SIG-M5 treated with dmso at 0.1 percent for 504 hours (cell line): Measurements from ENCODE around the gene MYO7A.

ENCODE experiments used
- DNase-seq: peaks from one replicate; lab custom pipeline; 2025; ENCODE audit not compliant: unreplicated experiment; lab: John Stamatoyannopoulos, UW

Gene MYO7A

GRCh38 chr11:77111277-77111676, 16.8 kb upstream of the MYO7A start:
- no peak for DNase-seq

DNA sequence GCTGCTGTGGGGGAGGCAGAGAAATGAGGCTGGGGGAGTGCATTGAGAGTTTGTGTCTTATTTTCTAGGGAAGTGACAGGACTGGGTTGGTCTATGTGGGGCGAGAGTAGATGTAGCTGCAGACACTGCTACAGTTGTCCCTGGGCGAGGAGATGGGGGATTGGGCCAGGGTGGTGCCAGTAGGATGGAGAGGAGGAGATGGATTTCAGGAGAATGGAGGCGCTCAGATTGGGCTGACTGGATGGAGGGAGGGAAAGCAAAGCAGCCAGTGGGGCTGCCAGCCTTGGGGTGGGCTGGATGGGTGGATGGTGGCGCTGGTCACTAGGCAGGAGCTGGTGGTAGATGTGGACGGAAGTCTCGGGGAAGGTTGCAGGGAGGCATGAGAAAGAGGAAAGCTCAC, 16.1 kb upstream of the MYO7A start:
- no peak for DNase-seq

GRCh38 chr11:77112641-77113381, 15.2 kb upstream of the MYO7A start:
- no peak for DNase-seq

DNA sequence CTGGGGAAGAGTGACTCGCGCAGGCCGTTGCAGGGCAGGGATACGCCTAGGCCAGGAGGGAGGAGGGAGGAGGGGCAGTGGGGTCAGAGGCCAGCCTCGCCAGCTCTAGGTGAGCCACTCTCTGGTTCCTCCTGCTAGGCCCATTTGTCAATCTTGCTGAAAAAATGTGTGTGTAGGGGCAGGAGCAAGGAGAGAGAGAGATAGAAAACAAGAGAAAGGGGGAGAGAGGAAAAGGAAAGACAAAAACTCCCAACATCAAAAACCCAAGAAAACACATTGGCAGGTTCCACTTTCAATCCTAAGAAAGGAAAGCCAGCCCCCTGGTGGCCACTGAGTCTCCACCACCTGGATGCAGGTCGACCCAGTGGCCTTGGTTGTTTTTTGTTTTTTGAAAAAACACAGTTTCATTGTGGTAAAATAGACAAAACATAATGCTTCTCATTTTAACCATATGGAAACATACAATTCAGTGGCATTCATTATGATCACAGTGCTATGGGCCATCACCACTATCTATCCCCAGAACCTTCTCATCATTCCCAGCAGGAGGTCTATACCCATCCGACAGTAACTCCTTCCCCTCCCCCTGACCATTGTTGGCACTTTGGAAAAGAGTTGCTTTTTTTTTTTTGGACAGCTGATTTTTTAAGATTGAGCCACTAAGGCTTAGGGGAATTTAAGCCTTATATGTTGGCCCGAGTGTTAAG, 14.5 kb upstream of the MYO7A start:
- peak; percentile 4 for DNase-seq

DNA sequence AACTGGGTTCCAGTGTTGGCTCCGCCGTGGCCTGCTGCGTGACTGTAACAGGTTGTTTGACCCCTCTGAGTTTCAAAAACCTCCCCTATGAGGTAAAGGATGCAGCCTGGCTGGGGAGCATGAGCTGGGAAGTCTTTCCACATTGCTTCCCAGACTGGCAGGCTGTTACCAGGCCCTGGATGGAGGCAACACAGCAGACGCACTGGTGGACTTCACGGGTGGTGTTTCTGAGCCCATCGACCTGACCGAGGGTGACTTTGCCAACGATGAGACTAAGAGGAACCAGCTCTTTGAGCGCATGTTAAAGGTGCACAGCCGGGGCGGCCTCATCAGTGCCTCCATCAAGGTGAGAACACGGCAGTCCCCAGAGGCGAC, 14.0 kb upstream of the MYO7A start:
- DNase-seq: no peak

DNA sequence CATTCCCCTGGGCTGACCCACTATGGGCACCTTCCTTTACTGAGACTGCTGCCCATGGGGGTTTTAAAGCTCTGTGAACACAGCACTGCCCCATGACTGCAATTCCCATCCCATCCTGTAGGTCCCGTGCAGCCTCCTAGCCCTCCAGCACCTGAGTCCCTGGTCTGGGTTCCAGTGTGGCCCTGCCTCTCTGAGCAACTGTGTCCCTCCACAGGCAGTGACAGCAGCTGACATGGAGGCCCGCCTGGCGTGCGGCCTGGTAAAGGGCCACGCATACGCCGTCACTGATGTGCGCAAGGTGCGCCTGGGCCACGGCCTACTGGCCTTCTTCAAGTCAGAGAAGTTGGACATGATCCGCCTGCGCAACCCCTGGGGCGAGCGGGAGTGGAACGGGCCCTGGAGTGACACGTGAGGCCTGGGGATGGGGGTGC, 12.8 kb upstream of the MYO7A start:
- peak; percentile 13 for DNase-seq

DNA sequence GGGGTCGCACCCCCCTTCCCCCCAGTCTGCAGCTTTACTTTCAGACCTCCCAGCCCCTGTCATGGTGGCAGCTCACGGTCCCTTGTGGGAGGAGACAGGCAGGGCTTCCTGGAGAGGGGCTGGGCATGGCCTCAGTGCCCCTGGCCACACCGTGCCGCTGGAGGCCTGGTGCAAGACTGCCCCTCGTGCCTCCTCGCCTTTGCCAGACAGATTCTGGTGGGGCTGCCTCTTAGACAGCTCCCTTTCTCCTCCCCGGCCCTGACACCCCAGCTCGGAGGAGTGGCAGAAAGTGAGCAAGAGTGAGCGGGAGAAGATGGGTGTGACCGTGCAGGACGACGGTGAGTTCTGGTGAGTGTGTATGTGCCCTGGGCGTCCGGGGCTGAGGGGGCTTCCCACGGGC, 12.1 kb upstream of the MYO7A start:
- DNase-seq: no peak

GRCh38 chr11:77117492-77117891, 10.6 kb upstream of the MYO7A start:
- no peak for DNase-seq

DNA sequence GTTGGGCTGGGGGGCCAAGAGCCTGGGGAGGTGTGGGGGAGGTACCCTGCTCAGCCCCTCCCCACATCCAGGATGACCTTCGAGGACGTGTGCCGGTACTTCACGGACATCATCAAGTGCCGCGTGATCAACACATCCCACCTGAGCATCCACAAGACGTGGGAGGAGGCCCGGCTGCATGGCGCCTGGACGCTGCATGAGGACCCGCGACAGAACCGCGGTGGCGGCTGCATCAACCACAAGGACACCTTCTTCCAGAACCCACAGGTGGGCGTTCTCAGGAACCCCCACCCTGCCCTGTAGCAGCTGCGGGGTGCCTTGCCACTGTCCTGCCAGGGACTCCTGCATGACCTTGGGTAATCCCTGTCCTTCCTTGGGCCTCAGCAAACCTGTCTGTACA, 10.0 kb upstream of the MYO7A start:
- no peak for DNase-seq

- no peak for DNase-seq
Measured at GRCh38 chr11:77118971-77119370, 9.1 kb upstream of the MYO7A start.

DNA sequence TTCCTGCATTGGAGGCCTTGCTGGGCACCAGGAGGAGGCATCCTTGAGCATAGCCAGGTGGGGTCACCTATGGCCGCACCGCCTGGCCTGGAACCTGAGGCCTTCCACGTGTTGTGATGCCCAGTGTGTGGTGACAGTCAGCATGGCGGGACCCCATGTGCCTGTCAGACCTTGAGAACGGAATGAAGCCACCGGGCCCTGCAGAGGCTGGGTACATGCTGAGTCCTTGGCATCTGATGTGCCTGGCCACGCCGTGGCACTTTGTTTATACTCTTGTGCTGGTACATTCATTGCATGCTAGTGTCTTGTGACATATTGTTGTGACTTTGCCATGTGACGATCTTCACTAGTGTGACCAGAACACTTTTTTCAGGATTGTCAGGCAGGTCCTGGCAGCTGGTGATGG, 8.5 kb upstream of the MYO7A start:
- no peak for DNase-seq

GRCh38 chr11:77120571-77120970, 7.5 kb upstream of the MYO7A start:
- no peak for DNase-seq

DNA sequence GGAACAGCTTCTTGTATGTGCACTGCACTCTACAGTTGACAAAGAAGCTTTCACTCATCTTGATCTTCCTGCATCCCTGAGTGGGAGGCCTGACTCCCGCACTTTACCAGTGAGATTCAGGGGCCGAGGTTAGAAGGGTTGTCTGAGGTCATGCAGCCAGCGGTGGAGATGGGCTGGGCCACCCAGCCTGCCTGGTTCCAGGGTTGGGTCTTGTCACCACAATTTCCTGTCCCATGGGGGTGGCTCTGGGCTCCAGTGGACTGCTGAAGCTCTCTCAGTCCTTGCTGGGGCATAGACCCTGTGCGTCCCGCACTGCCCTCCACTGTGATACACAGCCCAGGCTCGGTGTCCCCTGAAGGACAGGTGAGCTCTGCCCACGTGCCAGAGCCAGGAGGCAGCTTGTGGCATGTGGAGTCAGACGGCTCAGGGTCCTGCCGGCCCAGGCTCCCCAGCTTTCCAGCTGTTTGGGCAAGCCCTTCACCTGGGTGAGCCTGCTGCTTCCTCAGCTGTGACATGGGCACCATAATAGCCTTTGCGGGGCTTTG, 6.9 kb upstream of the MYO7A start:
- no peak for DNase-seq

GRCh38 chr11:77121876-77122575, 6.0 kb upstream of the MYO7A start:
- no peak for DNase-seq

GRCh38 chr11:77122576-77123212, 5.4 kb upstream of the MYO7A start:
- no peak for DNase-seq

DNA sequence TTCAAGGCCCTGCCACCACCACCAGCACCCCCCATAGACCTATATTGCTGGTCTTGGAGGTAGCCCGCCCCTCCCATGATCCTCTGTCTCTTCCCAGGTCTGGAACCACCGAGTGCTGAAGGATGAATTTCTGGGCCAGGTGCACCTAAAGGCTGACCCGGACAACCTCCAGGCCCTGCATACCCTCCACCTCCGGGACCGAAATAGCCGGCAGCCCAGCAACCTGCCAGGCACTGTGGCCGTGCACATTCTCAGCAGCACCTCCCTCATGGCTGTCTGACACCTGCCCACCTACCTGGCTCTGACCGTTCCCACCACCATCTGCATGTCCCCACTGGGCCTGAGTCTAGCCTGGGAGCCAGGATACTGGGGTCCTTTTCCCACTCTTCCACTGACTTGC, 4.5 kb upstream of the MYO7A start:
- DNase-seq: no peak

- DNase-seq: no peak
Measured at GRCh38 chr11:77124041-77124440, 4.0 kb upstream of the MYO7A start.

DNA sequence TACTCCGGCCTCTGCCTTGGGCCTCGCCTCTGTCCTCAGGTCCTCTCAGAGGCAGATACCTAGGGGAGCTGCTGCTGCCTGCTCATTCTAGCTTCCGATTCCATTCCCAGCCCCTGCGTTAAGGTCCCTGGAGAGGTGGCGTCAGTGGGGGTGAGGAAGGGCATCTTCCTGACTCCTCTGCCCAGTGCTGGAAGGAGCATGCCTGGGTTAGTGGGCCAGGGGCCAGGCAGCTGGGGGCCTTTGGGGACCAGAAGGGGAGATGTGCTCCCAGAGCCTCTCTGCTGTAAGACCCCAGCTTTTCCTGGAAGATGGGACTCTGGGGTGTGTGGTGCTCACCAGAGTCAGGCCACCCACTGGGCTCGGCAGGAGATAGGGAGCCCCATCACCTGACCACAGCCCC, 3.6 kb upstream of the MYO7A start:
- no peak for DNase-seq

DNA sequence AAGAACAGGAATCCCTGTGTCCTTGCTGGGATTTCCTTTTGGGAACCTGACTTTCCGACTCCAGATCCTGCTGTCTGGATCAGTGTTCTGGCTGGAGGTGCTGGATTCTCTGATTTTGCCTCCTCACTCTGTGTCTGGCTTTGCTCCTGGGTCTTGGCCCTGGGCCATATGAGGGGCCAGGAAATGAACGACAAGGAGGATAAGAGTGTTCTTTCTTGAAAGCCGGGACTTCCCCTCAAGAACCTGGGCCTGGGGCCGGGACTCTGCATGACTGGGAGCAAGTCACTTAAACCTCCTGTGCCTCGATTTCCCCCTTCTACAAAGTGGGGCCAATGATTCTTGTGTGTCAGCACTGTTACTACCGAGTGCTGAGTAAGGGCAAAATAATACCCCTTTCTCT, 2.9 kb upstream of the MYO7A start:
- DNase-seq: no peak

GRCh38 chr11:77125695-77126094, 2.4 kb upstream of the MYO7A start:
- no peak for DNase-seq

DNA sequence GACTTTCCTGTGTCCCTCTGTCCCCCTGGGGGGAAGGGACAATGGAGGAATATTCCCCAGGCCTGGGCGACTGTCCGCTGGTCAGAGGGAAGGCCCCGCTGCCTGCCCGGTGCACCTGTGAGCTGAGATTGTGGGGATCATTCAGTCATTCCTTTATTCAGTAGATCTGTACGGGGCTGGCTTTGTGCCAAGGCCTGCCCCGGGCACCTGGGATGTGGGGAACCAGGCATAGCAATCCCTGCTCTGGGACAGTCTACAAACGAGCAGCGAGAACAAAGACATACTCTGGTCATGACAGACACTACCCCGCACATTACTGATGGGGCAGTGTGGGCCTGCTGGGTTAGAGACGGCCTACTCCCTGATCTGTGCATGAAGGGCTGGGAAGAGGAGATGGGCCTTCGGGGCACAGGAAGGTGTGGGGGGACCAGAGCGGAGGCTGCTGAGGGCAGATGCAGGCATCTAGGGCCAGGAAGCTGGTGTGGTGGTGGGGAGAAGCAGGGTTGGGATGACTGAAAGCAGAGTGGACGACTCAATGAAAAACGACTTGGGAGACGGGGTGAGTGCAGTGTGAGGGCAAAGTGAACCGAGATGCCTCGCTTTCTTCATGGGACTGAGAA, 1.8 kb upstream of the MYO7A start:
- no peak for DNase-seq
